GM19324 (cell line): ENCODE results near the gene ABHD12.
"Not testable (repeated sequence)": the region's sequence is repeated elsewhere in the genome, so short reads cannot be mapped to it uniquely, and the experiment has no call there.

Experiments
- ATAC-seq: cut with Tn5 transposase; IDR thresholded peaks from one replicate; pipeline ENCODE4 v1.9.1; 2021; ENCODE audit warnings: mild to moderate bottlenecking, moderate library complexity; ENCODE audit not compliant: unreplicated experiment, low FRiP score

Gene ABHD12

GRCh38 chr20:25355011-25355595 lies 35.5 kb downstream of the ABHD12 start:
- no peak for ATAC-seq

DNA sequence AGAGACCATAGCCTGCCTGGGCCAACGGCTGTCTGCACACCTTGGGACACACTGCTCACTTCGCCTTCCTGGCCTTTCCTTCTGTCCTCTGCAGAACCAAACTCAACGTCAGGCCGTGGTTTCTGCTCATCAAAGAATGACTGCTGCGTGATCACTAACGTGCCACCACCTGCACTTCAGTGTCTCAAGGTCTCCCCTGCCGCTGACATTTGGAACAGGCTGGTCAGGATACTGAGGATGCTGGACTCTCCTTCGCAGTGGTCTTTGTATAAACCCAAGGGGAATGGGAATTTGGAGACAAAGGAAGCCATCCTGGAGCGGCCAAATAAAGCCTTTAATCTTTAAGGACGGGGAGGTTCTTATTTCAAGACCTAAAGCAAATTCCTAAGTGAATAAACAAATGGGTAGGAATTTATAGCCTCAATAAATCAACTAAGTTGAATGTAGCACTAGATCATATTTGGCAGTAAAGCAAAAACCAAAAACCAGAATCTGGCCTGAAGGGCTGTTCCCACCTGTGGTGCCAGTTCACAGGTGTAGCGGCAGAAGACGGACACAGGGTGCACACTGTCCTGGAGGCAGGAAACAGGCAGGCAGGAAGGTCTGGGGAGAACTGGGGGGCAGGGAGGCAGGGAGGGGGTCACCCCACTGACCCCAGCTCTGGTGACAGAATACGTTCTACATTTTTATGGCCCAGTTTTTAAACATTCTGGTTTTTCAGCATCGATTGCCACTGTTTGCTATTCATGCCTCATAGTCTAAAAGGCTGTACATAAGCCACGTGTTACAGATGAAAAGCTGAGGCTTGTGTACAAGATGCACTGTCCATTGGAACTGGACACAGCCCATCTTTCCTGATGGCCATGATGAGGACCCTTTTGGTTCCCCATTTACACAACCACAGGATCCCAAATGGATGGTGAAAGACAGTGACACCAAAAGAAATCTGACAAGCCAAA lies 36.6 kb downstream of the ABHD12 start:
- ATAC-seq = no peak

- no peak for ATAC-seq
Observed at GRCh38 chr20:25353353-25353746, 37.3 kb downstream of the ABHD12 start.

DNA sequence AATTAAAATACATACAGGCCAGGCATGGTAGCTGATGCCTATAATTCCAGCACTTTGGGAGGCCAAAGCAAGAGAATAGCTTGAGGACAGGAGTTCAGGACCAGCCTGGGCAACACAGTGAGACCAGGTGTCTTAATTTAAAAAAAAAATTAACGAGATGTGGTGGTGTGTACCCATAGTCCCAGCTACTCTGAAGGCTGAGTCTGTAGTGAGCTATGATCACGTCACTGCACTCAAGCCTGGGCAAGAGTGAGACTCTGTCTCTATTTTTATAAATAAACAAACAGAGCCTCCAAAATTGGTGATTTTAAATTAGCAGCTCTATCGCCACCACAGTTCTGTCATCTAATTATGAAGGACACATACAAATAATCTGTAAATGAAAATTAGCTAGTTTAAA lies 37.9 kb downstream of the ABHD12 start:
- ATAC-seq = no peak

DNA sequence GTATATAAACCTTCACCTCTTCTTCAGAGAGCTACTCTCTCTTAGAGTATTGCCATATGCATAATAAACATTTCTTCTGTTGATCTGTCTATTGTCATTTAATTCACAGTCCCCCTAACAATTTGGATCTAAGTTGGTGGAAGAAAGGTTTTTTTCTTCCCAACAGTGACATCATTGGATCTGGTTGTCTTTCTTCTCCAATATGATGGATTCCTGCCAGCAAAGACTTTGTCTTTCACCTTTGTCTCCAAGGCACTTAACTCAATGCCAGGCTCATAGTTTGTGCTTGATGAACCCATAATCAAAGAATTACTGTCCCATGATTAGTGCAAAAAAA lies 39.6 kb downstream of the ABHD12 start:
- no peak for ATAC-seq

- no peak for ATAC-seq
Observed at GRCh38 chr20:25346349-25346748, 44.3 kb downstream of the ABHD12 start.

- no peak for ATAC-seq
Observed at GRCh38 chr20:25345721-25346120, 44.9 kb downstream of the ABHD12 start.

DNA sequence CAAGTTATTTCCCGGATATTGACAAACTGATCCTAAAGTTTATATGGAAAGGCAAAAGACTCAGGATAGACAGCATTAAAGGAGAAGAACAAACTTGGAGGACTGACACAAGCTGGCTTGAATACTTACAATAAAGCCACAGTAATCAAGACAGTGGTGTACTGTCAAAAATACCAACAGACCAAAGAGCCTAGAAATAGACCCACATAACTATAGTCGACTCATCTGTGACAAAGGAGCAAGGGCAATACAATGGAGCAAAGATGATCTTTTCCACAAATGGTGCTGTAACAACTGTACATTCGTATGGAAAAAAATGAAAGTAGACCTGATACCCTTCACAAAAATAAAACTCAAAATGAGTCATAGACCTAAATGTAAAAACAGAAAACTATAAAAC lies 46.0 kb downstream of the ABHD12 start:
- ATAC-seq = no peak

DNA sequence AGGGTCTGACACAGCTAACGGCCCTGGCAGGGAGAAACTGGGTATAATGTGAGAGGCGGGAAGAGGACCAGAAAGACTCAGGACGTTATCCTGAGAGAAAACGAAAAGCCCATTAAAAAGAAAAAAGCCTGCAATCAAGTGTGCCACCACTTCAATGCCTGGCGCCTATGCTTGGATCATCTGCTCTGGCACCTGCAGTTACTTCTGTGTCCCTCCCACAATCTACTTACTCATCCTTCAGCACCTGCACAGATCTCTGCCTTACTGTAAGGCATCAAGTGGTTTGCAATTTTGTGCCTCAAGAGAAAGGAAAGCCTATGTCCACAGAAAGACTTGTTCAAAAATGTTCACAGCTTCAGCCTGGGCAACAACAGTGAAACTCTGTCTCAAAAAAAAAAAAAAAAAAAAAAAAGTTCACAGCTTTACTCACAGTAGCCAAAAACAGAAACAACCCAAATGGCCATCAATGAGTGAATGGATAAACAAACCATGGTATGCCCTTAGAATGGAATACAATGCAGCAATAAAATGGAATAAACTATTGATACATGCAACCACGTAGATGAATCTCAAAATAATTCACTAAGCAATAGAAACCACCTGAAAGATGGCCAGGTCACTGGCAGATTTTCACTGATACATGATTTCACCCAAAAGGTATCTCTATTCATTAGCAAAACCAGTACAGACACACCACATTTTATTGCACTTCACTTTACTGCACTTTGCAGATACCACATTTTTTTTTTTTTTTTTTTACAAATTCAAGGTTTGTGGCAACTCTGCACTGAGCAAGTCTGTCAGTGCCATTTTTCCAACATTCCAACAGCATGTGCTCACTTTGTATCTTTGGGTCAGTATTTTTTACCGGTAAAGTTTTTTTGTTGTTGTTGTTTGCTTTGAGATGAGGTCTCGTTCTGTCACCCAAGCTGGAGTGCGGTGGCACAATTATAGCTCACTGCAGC lies 48.6 kb downstream of the ABHD12 start:
- no peak for ATAC-seq

DNA sequence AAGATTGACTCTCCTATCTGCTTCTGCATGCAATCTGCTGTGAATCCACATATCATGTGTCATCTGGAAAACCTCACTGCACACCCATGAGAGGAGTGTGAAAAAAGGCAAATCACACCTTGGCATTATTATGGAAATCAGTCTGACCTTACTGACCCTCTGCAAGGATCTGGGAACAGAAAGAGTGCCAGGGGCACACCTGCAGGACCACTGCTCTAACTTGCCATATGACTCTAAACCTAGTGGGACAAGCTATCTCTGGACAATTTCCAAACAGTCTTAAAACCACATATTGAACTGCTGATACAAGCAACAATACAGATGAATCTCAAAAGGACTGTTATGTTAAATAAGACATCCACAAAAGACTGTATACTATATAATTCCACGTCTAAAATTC lies 50.3 kb downstream of the ABHD12 start:
- no peak for ATAC-seq

- ATAC-seq = no peak
Observed at GRCh38 chr20:25339608-25340007, 51.0 kb downstream of the ABHD12 start.

- ATAC-seq = no peak
Observed at GRCh38 chr20:25338112-25339023, 52.3 kb downstream of the ABHD12 start.

GRCh38 chr20:25336561-25337422 lies 53.8 kb downstream of the ABHD12 start:
- ATAC-seq = no peak

GRCh38 chr20:25334972-25335371 lies 55.7 kb downstream of the ABHD12 start:
- not testable (repeated sequence) for ATAC-seq

DNA sequence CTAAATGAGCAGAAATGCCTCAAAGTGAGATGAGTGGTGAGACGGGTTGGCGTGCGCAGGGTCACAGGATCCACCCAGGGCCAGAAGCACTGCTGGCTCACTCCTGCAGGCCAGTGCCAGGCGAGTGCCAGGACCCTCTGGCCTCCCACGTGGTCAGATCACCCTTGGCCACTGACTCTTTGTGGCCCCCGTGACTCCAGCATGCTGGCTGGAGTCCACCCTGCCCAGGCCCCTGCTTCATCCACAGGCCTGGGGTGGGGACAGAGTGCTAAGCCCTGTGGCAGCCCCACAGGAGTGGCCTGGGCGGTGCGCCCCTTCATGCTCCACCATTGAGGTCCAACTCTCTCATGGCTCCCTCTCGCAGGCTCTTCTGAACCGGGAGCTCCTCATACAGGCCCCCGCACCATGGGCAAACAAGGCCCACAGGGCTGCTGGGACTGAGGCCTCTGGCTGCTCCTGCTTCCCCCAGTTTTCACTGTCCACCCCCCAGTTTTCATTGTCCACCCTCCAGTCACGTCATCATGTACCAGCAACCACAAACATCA lies 61.6 kb downstream of the ABHD12 start:
- no peak for ATAC-seq

- ATAC-seq = no peak
Observed at GRCh38 chr20:25327521-25328235, 63.0 kb downstream of the ABHD12 start.

DNA sequence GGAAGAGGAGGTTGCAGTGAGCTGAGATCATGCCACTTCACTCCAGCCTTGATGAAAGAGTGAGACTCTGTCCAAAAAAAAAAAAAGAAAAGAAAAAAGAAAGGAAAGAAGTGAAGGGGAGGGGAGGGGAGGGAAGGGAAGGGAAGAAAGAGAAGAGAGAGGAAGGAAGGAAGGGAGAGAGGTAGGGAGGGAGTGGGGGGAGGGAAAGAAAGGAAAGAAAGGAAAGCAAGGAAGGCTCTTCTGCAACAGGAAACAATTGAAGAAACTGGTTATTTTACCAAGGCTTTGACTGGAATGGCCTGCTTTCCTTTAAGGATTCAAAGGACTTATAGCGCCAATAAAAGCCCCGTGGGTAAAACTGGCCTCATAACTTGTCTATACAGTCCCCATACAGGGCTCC lies 64.6 kb downstream of the ABHD12 start:
- ATAC-seq = no peak

- ATAC-seq = no peak
Observed at GRCh38 chr20:25325073-25325472, 65.6 kb downstream of the ABHD12 start.
